GM12874 (cell line): ENCODE measurements around the gene ELAPOR1.

Experiments
- CTCF ChIP-seq: IDR thresholded peaks from 2 replicates; pipeline ENCODE4 v1.5.1; 2011; ENCODE audit warnings: low read depth, mild to moderate bottlenecking, control low read depth, low read length, moderate library complexity; ENCODE audit not compliant: insufficient read depth

The ELAPOR1 gene

GRCh38 chr1:109091078-109091838 lies 22.7 kb upstream of the ELAPOR1 start:
- no peak for TF ChIP-seq CTCF

- TF ChIP-seq CTCF: no peak
Observed at GRCh38 chr1:109091839-109092193, 22.1 kb upstream of the ELAPOR1 start.

GRCh38 chr1:109094377-109094803 lies 19.5 kb upstream of the ELAPOR1 start:
- no peak for TF ChIP-seq CTCF

- no peak for TF ChIP-seq CTCF
Observed at GRCh38 chr1:109094871-109095270, 19.0 kb upstream of the ELAPOR1 start.

- TF ChIP-seq CTCF: no peak
Observed at GRCh38 chr1:109095631-109096030, 18.3 kb upstream of the ELAPOR1 start.

- no peak for TF ChIP-seq CTCF
Observed at GRCh38 chr1:109096120-109096519, 17.8 kb upstream of the ELAPOR1 start.

- TF ChIP-seq CTCF: peak; percentile 87
Observed at GRCh38 chr1:109099938-109100773, 13.8 kb upstream of the ELAPOR1 start.
